GM18505 (cell line): ENCODE measurements around the gene NPLOC4.

Experiments
- ATAC-seq: cut with Tn5 transposase; IDR thresholded peaks from one replicate; pipeline ENCODE4 v1.9.1; 2021; ENCODE audit not compliant: unreplicated experiment
- POLR2A ChIP-seq: IDR thresholded peaks from 4 replicates; pipeline ENCODE4 v1.6.1; 2011; ENCODE audit warnings: borderline replicate concordance; ENCODE audit not compliant: insufficient read depth, insufficient read length; ENCODE audit errors: extremely low read depth

Gene NPLOC4

GRCh38 chr17:81518113-81518784 is 118.7 kb downstream of the NPLOC4 start:
- ATAC-seq, result no peak
- TF ChIP-seq POLR2A, result no peak

- TF ChIP-seq POLR2A, result peak; percentile 78
- ATAC-seq, result peak; percentile 26
Measured at GRCh38 chr17:81517339-81518112, 119.4 kb downstream of the NPLOC4 start.

- no peak for ATAC-seq
Measured at GRCh38 chr17:81517009-81517338, 119.9 kb downstream of the NPLOC4 start.

GRCh38 chr17:81516439-81516838 is 120.5 kb downstream of the NPLOC4 start:
- no peak for TF ChIP-seq POLR2A
- no peak for ATAC-seq

More at GRCh38 chr17:81517009-81517338, 119.9 kb downstream of the NPLOC4 start:
- no peak for TF ChIP-seq POLR2A

- ATAC-seq, result no peak
- no peak for TF ChIP-seq POLR2A
Measured at GRCh38 chr17:81515530-81516041, 121.3 kb downstream of the NPLOC4 start.

GRCh38 chr17:81514739-81515529 is 122.0 kb downstream of the NPLOC4 start:
- TF ChIP-seq POLR2A, result peak; percentile 62
- peak; percentile 22 for ATAC-seq

GRCh38 chr17:81514489-81514738 is 122.5 kb downstream of the NPLOC4 start:
- no peak for TF ChIP-seq POLR2A
- no peak for ATAC-seq

GRCh38 chr17:81513753-81514488 is 123.0 kb downstream of the NPLOC4 start:
- peak; percentile 21 for TF ChIP-seq POLR2A

GRCh38 chr17:81513372-81513752 is 123.5 kb downstream of the NPLOC4 start:
- ATAC-seq, result no peak
- TF ChIP-seq POLR2A, result peak; percentile 66

More at GRCh38 chr17:81513753-81514488, 123.0 kb downstream of the NPLOC4 start:
- ATAC-seq, result no peak

- peak; percentile 100 for TF ChIP-seq POLR2A
- peak; percentile 41 for ATAC-seq
Measured at GRCh38 chr17:81512562-81513371, 124.1 kb downstream of the NPLOC4 start, which contains the start of gene ACTG1. TSS of gene ACTG1 (minus strand) at chr17:81512799. CDS start at chr17:81512354, 445 bp downstream.

GRCh38 chr17:81511804-81512561 is 124.9 kb downstream of the NPLOC4 start:
- TF ChIP-seq POLR2A, result peak; percentile 49
- no peak for ATAC-seq

- TF ChIP-seq POLR2A, result no peak
Measured at GRCh38 chr17:81511554-81511803, 125.4 kb downstream of the NPLOC4 start.

GRCh38 chr17:81510785-81511553 is 125.9 kb downstream of the NPLOC4 start:
- no peak for ATAC-seq
- peak; percentile 46 for TF ChIP-seq POLR2A

More at GRCh38 chr17:81511554-81511803, 125.4 kb downstream of the NPLOC4 start:
- ATAC-seq, result no peak
